ENCODE measurements around the gene ZG16.

DNA sequence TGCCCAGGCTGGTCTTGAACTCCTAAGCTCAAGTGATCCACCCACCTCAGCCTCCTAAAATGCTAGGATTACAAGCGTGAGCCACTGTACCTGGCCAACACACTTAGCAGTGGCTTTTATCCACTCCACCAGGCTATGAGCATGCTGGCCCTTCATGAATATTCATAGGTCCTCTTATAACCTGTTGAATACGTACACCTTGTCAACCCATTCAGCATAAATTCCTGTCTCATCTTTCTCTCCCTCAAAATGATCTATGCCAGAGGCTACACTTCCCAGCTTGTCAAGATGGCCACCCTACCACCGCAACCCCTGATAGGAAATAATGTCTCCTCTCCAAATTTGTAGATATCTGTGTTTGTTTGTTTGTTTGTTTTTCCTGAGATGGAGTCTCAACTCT, 11.0 kb upstream of the ZG16 start:
- TF ChIP-seq CTCF (IDR thresholded peaks at IDR 0.05; ENCODE audit: low read depth, low read length, missing input control) = no peak
- no peak for TF ChIP-seq REST (IDR thresholded peaks at IDR 0.05)
- TF ChIP-seq, protein P1, sequence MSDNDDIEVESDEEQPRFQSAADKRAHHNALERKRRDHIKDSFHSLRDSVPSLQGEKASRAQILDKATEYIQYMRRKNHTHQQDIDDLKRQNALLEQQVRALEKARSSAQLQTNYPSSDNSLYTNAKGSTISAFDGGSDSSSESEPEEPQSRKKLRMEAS (IDR thresholded peaks at IDR 0.05) = no peak

All from liver (tissue), 2 donors.